SU-DHL-6 (cell line): ENCODE measurements around the gene CWC27.

Experiments used
- H2AFZ ChIP-seq: fragments of 200-600 bp; sonication (generic); 2 replicates; pipeline ENCODE4 v1.6.1; 2014; ENCODE audit warnings: low read depth, mild to moderate bottlenecking, moderate library complexity, mixed read lengths, antibody characterized with exemption, low read length; ENCODE audit not compliant: severe bottlenecking
- H3F3A ChIP-seq: fragments of 200-600 bp; shearing (Covaris generic); 2 replicates; pipeline ENCODE4 v1.6.0; 2016; ENCODE audit warnings: antibody characterized with exemption, mild to moderate bottlenecking; ENCODE audit not compliant: insufficient read depth
- H3K27ac ChIP-seq: fragments of 200-600 bp; sonication (generic); 2 replicates; pipeline ENCODE4 v1.5.1; 2016; ENCODE audit warnings: low read depth, mild to moderate bottlenecking, low read length, moderate library complexity, mixed read lengths
- H3K27me3 ChIP-seq: fragments of 200-600 bp; sonication (generic), shearing (Covaris generic); 2 replicates; pipeline ENCODE4 v1.6.0; 2014; ENCODE audit warnings: mild to moderate bottlenecking, low read length
- H3K36me3 ChIP-seq: fragments of 200-600 bp; sonication (generic); 2 replicates; pipeline ENCODE4 v1.6.1; 2014; ENCODE audit warnings: mild to moderate bottlenecking, low read length, mixed read lengths
- H3K4me2 ChIP-seq: fragments of 300-600, 200-600 bp; shearing (Covaris generic), sonication (generic); 2 replicates; pipeline ENCODE4 v1.6.0; 2014; ENCODE audit warnings: low read length, low read depth, mild to moderate bottlenecking; ENCODE audit not compliant: poor library complexity, severe bottlenecking
- H3K4me3 ChIP-seq: fragments of 200-600 bp; sonication (generic); 2 replicates; pipeline ENCODE4 v1.5.1; 2014; ENCODE audit warnings: antibody characterized with exemption, low read length, mild to moderate bottlenecking, mixed read lengths; ENCODE audit not compliant: insufficient read depth, poor library complexity, severe bottlenecking
- H3K79me2 ChIP-seq: fragments of 200-600 bp; sonication (generic); 2 replicates; pipeline ENCODE4 v1.6.1; 2014; ENCODE audit warnings: mild to moderate bottlenecking, low read length, moderate library complexity; ENCODE audit not compliant: insufficient read depth
- H3K9ac ChIP-seq: fragments of 200-600 bp; sonication (generic); 2 replicates; pipeline ENCODE4 v1.7.0; 2014; ENCODE audit warnings: mild to moderate bottlenecking, low read length
- H3K9me2 ChIP-seq: fragments of 200-600 bp; sonication (generic); replicated peaks from 2 replicates; pipeline ENCODE4 v1.6.1; 2014; ENCODE audit warnings: low read length; ENCODE audit not compliant: insufficient read depth
- H3K9me3 ChIP-seq: fragments of 200-600 bp; sonication (generic); 2 replicates; pipeline ENCODE4 v1.6.1; 2014; ENCODE audit warnings: low read length, mixed read lengths; ENCODE audit not compliant: insufficient read depth
- H4K20me1 ChIP-seq: fragments of 200-600 bp; sonication (generic); 2 replicates; pipeline ENCODE4 v1.6.1; 2014; ENCODE audit warnings: low read depth, mild to moderate bottlenecking, antibody characterized with exemption, low read length, moderate library complexity, mixed read lengths
- CTCF ChIP-seq: fragments of 200-600 bp; sonication (generic); IDR thresholded peaks from one replicate; pipeline ENCODE4 v1.5.1; 2017; ENCODE audit warnings: antibody characterized with exemption, mild to moderate bottlenecking, low read length, moderate library complexity; ENCODE audit not compliant: insufficient read depth, poor library complexity, severe bottlenecking
- EZH2phosphoT487 ChIP-seq: fragments of 200-600 bp; sonication (generic), shearing (Covaris generic); conservative IDR thresholded peaks from 2 replicates; pipeline ENCODE4 v1.6.1; 2018; ENCODE audit warnings: mild to moderate bottlenecking, antibody characterized with exemption, low read length, moderate library complexity, mixed read lengths

CWC27 gene

GRCh38 chr5:65066387-65067146 lies 297.8 kb downstream of the CWC27 start:
- no peaks in the 10 kb centered on the region for H4K20me1 ChIP-seq
- H3K4me3 ChIP-seq = no peak overlapping the region
- H3K36me3 ChIP-seq = no peaks in the 10 kb centered on the region
- no peak overlapping the region for H2AFZ ChIP-seq
- no peak overlapping the region for H3K27ac ChIP-seq
- no peaks in the 10 kb centered on the region for H3K27me3 ChIP-seq
- H3K4me2 ChIP-seq = no peak overlapping the region
- no peaks in the 10 kb centered on the region for H3F3A ChIP-seq
- no peak for TF ChIP-seq CTCF
- TF ChIP-seq EZH2phosphoT487 = no peak
- H3K9ac ChIP-seq = no peak overlapping the region
- no peaks in the 10 kb centered on the region for H3K9me2 ChIP-seq
- no peaks in the 10 kb centered on the region for H3K9me3 ChIP-seq
- H3K79me2 ChIP-seq = no peaks in the 10 kb centered on the region

- Histone ChIP-seq H3K79me2 (no peaks in the 10 kb centered on the region), H3K9me3 (no peaks in the 10 kb centered on the region), H3K27me3 (no peaks in the 10 kb centered on the region), H3K4me2 (no peak overlapping the region), H3K4me3 (no peak overlapping the region), H3K9ac (no peak overlapping the region), H4K20me1 (no peaks in the 10 kb centered on the region), H2AFZ (no peak overlapping the region), H3K36me3 (no peaks in the 10 kb centered on the region), H3K27ac (no peak overlapping the region), H3K9me2 (no peaks in the 10 kb centered on the region), H3F3A (no peaks in the 10 kb centered on the region)
- no peak for TF ChIP-seq CTCF
- TF ChIP-seq EZH2phosphoT487 = no peak
Observed at GRCh38 chr5:65067147-65067506, 298.4 kb downstream of the CWC27 start.
